ENCODE measurements around the gene SFMBT2.

SFMBT2 gene

DNA sequence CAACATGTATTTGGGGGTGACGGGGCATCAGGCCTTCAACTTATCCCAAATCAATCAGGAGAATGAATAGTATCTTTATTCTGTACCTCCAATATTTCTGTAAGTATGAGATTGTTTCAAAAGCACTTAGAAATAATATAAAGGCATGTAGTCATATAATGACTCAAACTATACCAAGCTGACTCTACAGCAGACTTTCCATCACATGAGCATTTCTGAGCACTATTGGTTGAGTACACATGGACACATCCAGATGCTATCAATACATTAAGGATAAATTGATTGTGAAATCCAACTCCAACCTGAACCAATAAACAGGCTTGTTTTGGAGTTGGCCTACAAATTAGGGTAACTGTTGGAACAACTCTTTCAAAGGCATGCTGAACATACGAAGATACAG, 229.4 kb downstream of the SFMBT2 start:
- no peak for DNase-seq (ENCODE audit: extremely low spot score)
- POLR2A ChIA-PET: no interaction called here
- CTCF ChIA-PET: no interaction called here
- TF ChIP-seq PKNOX1 (IDR thresholded peaks at IDR 0.05) (no peak), SP1 (IDR thresholded peaks at IDR 0.05) (no peak), ARNT (IDR thresholded peaks at IDR 0.05) (no peak), ELF4 (IDR thresholded peaks at IDR 0.05) (no peak), FOXA1 (IDR thresholded peaks at IDR 0.05) (no peak), HDGF (IDR thresholded peaks at IDR 0.05; ENCODE audit: borderline replicate concordance) (no peak), CTBP1 (IDR thresholded peaks at IDR 0.05; ENCODE audit: borderline replicate concordance) (no peak), TARDBP (IDR thresholded peaks at IDR 0.05) (no peak), ZNF384 (IDR thresholded peaks at IDR 0.05) (no peak), SUZ12 (IDR thresholded peaks at IDR 0.05) (no peak), FOXK2 (IDR thresholded peaks at IDR 0.05) (no peak), LEF1 (IDR thresholded peaks at IDR 0.05; ENCODE audit: borderline replicate concordance) (no peak)

GRCh38 chr10:7179536-7179935, 231.3 kb downstream of the SFMBT2 start:
- ChIA-PET CTCF (interaction anchor here (1.1 kb wide), 1 partner anchor 110 kb away, joined by 3 read pairs; no protein-coding TSS in a partner anchor), POLR2A (no interaction called here)
- TF ChIP-seq LEF1 (IDR thresholded peaks at IDR 0.05; ENCODE audit: borderline replicate concordance) (no peak), NFRKB (IDR thresholded peaks at IDR 0.05) (no peak), FOXK2 (IDR thresholded peaks at IDR 0.05) (no peak), TARDBP (IDR thresholded peaks at IDR 0.05) (no peak), HDGF (IDR thresholded peaks at IDR 0.05; ENCODE audit: borderline replicate concordance) (no peak), FOXA1 (IDR thresholded peaks at IDR 0.05) (no peak), L3MBTL2 (conservative IDR thresholded peaks at IDR 0.05) (no peak), ZNF384 (IDR thresholded peaks at IDR 0.05) (no peak), ELF4 (IDR thresholded peaks at IDR 0.05) (no peak), BHLHE40 (IDR thresholded peaks at IDR 0.05; ENCODE audit: borderline replicate concordance) (no peak), PKNOX1 (IDR thresholded peaks at IDR 0.05) (no peak), SP1 (IDR thresholded peaks at IDR 0.05) (no peak)
- DNase-seq (ENCODE audit: extremely low spot score): no peak

GRCh38 chr10:7173948-7174347, 236.9 kb downstream of the SFMBT2 start:
- TF ChIP-seq FOXM1 (IDR thresholded peaks at IDR 0.05; ENCODE audit: borderline replicate concordance) (no peak), CTBP1 (IDR thresholded peaks at IDR 0.05; ENCODE audit: borderline replicate concordance) (no peak), ARNT (IDR thresholded peaks at IDR 0.05) (no peak), PKNOX1 (IDR thresholded peaks at IDR 0.05) (no peak), SP1 (IDR thresholded peaks at IDR 0.05) (no peak), BHLHE40 (IDR thresholded peaks at IDR 0.05; ENCODE audit: borderline replicate concordance) (no peak), NFRKB (IDR thresholded peaks at IDR 0.05) (no peak), FOXA1 (IDR thresholded peaks at IDR 0.05) (no peak)
- ChIA-PET POLR2A (no interaction called here), CTCF (no interaction called here)
- DNase-seq (ENCODE audit: extremely low spot score): no peak

GRCh38 chr10:7171825-7172224, 239.0 kb downstream of the SFMBT2 start:
- CTCF ChIA-PET: no interaction called here
- DNase-seq (ENCODE audit: extremely low spot score): no peak
- TF ChIP-seq ZNF384 (IDR thresholded peaks at IDR 0.05): no peak
- TF ChIP-seq HDGF (IDR thresholded peaks at IDR 0.05; ENCODE audit: borderline replicate concordance): no peak
- TF ChIP-seq BHLHE40 (IDR thresholded peaks at IDR 0.05; ENCODE audit: borderline replicate concordance): no peak
- no peak for TF ChIP-seq SP1 (IDR thresholded peaks at IDR 0.05)
- TF ChIP-seq ARNT (IDR thresholded peaks at IDR 0.05): no peak
- no peak for TF ChIP-seq SUZ12 (IDR thresholded peaks at IDR 0.05)
- no peak for TF ChIP-seq FOXM1 (IDR thresholded peaks at IDR 0.05; ENCODE audit: borderline replicate concordance)
- no peak for TF ChIP-seq CTBP1 (IDR thresholded peaks at IDR 0.05; ENCODE audit: borderline replicate concordance)
- no peak for TF ChIP-seq FOXK2 (IDR thresholded peaks at IDR 0.05)
- TF ChIP-seq TARDBP (IDR thresholded peaks at IDR 0.05): no peak
- POLR2A ChIA-PET: no interaction called here

DNA sequence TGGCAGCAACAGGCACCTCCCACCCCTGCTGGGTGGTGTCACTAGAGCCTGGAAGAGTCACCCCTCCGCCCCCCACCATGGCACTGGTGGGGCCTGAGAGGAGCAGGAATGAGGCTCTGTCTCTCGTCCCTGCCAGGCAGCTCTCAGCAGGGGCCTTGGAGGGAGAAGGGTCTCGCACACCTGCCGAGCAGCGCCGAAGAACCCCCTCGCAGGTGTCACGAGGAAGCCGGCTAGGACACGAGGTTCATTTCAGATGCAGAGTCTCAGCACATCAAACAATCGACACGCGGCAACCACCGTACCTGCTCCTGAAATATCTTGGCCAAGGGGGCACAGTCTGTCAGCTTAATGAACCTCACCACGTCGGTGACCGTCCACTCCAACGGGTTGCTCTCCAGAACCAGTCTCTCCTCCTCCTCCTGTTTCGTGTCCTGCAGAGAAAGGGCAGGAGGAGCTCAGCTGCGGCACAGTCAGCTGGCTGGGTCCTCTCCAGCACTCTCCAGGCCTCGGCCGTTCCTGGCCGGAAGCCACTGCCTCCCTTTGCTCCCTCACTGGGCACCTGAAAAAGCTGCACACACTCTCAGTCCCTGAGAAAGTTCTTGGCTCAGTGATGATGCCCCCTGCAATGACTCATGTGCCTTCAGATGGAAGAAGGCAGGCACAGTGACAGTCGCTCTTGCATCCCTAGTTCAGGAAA, 240.1 kb downstream of the SFMBT2 start:
- DNase-seq (ENCODE audit: extremely low spot score): no peak
- POLR2A ChIA-PET: no interaction called here
- TF ChIP-seq ARNT (IDR thresholded peaks at IDR 0.05) (no peak), L3MBTL2 (conservative IDR thresholded peaks at IDR 0.05) (no peak), FOXA1 (IDR thresholded peaks at IDR 0.05) (no peak), NFRKB (IDR thresholded peaks at IDR 0.05) (no peak), HDGF (IDR thresholded peaks at IDR 0.05; ENCODE audit: borderline replicate concordance) (no peak), ELF4 (IDR thresholded peaks at IDR 0.05) (no peak), PKNOX1 (IDR thresholded peaks at IDR 0.05) (no peak), ZNF384 (IDR thresholded peaks at IDR 0.05) (no peak), TARDBP (IDR thresholded peaks at IDR 0.05) (no peak), FOXM1 (IDR thresholded peaks at IDR 0.05; ENCODE audit: borderline replicate concordance) (no peak)
- CTCF ChIA-PET: no interaction called here

DNA sequence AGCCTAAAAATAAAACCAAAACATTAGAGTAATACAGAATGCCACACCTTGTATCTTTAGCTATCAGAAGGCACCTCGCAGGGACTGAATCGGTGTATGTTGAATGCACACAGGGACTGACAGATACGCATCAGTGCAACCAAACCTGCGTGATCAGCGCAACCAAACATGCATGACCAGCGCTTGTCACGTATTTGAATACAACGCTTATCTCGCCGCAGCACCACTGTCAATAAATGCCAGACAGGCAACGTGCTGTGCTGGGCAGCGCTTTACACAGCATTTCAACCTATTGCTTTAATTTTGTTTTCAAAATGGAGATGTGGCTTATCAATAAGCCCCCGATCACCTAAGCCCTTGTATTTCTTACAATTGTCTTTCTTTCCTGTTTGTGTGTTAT, 242.4 kb downstream of the SFMBT2 start:
- DNase-seq (ENCODE audit: extremely low spot score): no peak
- ChIA-PET POLR2A (no interaction called here), CTCF (no interaction called here)
- TF ChIP-seq LEF1 (IDR thresholded peaks at IDR 0.05; ENCODE audit: borderline replicate concordance) (no peak), SP1 (IDR thresholded peaks at IDR 0.05) (no peak), ZNF384 (IDR thresholded peaks at IDR 0.05) (no peak), BHLHE40 (IDR thresholded peaks at IDR 0.05; ENCODE audit: borderline replicate concordance) (no peak), FOXM1 (IDR thresholded peaks at IDR 0.05; ENCODE audit: borderline replicate concordance) (no peak), NFRKB (IDR thresholded peaks at IDR 0.05) (no peak), HDGF (IDR thresholded peaks at IDR 0.05; ENCODE audit: borderline replicate concordance) (no peak), FOXK2 (IDR thresholded peaks at IDR 0.05) (no peak), TARDBP (IDR thresholded peaks at IDR 0.05) (no peak), SUZ12 (IDR thresholded peaks at IDR 0.05) (no peak), ARNT (IDR thresholded peaks at IDR 0.05) (no peak), L3MBTL2 (conservative IDR thresholded peaks at IDR 0.05) (no peak), CTBP1 (IDR thresholded peaks at IDR 0.05; ENCODE audit: borderline replicate concordance) (no peak), ELF4 (IDR thresholded peaks at IDR 0.05) (no peak)

Measured in HEK293T (cell line).